H1 (cell line): ENCODE measurements around the gene IQCC.

Source experiments
- CHD7 ChIP-seq: fragments of 300-600 bp; sonication (generic); IDR thresholded peaks from 2 replicates; pipeline ENCODE4 v1.7.1; 2012; ENCODE audit warnings: low read length, moderate library complexity, mild to moderate bottlenecking, inconsistent platforms; ENCODE audit not compliant: insufficient replicate concordance
- CTCF ChIP-seq, 3 experiments: IDR thresholded peaks; 1 replicate in 2 of 3; 2 replicates in 1 of 3; pipeline versions ENCODE4 v1.5.1 to v1.6.1; 2011; ENCODE audit warnings: low read length in 3 of 3, mild to moderate bottlenecking in 3 of 3, inconsistent platforms in 2 of 3, low read depth in 1 of 3, moderate library complexity in 1 of 3; ENCODE audit not compliant: insufficient read depth in 1 of 3; ENCODE audit errors: control extremely low read depth in 1 of 3
- POLR2A ChIP-seq, 2 experiments: IDR thresholded peaks; 1 replicate in 1 of 2; 2 replicates in 1 of 2; pipeline ENCODE4 v1.6.1; 2011; ENCODE audit warnings: low read depth in 2 of 2, low read length in 2 of 2, mild to moderate bottlenecking in 2 of 2; ENCODE audit errors: control extremely low read depth in 1 of 2
- POLR2AphosphoS5 ChIP-seq: IDR thresholded peaks from 2 replicates; pipeline ENCODE4 v1.6.1; 2011; ENCODE audit warnings: low read depth, low read length
- SP2 ChIP-seq: IDR thresholded peaks from 2 replicates; pipeline ENCODE4 v1.6.1; 2012; ENCODE audit warnings: mild to moderate bottlenecking, low read length, inconsistent platforms
- TBP ChIP-seq: IDR thresholded peaks from 2 replicates; pipeline ENCODE4 v1.6.1; 2011; ENCODE audit warnings: low read depth, low read length, improper control_type of control experiment
- TF ChIP-seq, protein P1 (sequence below): IDR thresholded peaks from 2 replicates; pipeline ENCODE4 v1.6.1; 2011; ENCODE audit warnings: low read length, improper control_type of control experiment

DNA sequence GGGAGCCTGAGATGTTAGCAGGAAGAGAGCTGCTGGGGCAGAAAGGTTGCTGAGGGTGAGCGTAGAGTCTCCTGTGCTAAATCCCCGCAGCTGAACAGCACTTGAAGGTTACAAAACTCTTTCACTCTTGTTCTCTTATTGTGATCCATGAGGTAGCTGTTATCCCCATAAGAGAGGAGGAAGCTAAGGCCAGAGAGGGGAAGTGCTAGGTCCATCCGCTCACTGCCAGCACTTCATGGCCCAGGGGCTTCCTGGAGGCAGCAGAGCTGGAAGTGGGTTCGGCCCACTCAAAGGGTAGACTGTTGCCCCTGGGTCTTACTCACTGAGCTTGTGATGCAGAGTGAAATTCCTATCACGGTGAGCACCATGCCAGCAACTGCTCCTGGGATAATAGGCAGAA is 11.1 kb downstream of the IQCC start:
- TF ChIP-seq SP2: no peak
- no peak for TF ChIP-seq TBP
- TF ChIP-seq CTCF (IDR thresholded peaks at IDR 0.05; ENCODE audit: control extremely low read depth in 1 of 3, insufficient read depth in 1 of 3, low read depth in 1 of 3, low read length in 3 of 3): no peak
- TF ChIP-seq POLR2AphosphoS5: no peak
- TF ChIP-seq, protein P1, sequence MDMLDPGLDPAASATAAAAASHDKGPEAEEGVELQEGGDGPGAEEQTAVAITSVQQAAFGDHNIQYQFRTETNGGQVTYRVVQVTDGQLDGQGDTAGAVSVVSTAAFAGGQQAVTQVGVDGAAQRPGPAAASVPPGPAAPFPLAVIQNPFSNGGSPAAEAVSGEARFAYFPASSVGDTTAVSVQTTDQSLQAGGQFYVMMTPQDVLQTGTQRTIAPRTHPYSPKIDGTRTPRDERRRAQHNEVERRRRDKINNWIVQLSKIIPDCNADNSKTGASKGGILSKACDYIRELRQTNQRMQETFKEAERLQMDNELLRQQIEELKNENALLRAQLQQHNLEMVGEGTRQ: no peak
- no peak for TF ChIP-seq POLR2A (IDR thresholded peaks at IDR 0.05; ENCODE audit: control extremely low read depth in 1 of 2, low read depth in 2 of 2, low read length in 2 of 2)
- no peak for TF ChIP-seq CHD7
